GM23338 (cell line): ENCODE data around the gene CDCA4. TPM values are rescaled to one million over a fixed set of nuclear protein-coding genes. Genes with fewer than 3 reads are reported as not detected.

Source experiments
- ATAC-seq: fragments of 200-7000 bp; cut with Tn5 transposase; 3 replicates; pipeline ENCODE4 v1.9.1; 2020
- DNase-seq: peaks from one replicate; pipeline ENCODE4 v3.0.0-alpha.2; 2015; ENCODE audit warnings: low spot score
- H2AFZ ChIP-seq: fragments of 200-600 bp; sonication (generic); 2 replicates; pipeline ENCODE4 v1.8.0; 2016; ENCODE audit warnings: antibody characterized with exemption, mild to moderate bottlenecking, moderate library complexity
- H3F3A ChIP-seq: fragments of 200-600 bp; sonication (generic); replicated peaks from 2 replicates; pipeline ENCODE4 v1.8.0; 2017; ENCODE audit warnings: antibody characterized with exemption, mixed run types, low read depth
- H3K27ac ChIP-seq: fragments of 200-600 bp; sonication (generic); 2 replicates; pipeline ENCODE4 v1.6.1; 2016; ENCODE audit warnings: low read depth
- H3K27me3 ChIP-seq: fragments of 200-600 bp; sonication (generic); 2 replicates; pipeline ENCODE4 v1.8.0; 2016; ENCODE audit warnings: mild to moderate bottlenecking, mixed run types, moderate library complexity; ENCODE audit not compliant: insufficient read depth
- H3K36me3 ChIP-seq: fragments of 200-600 bp; sonication (generic); 2 replicates; pipeline ENCODE4 v1.8.0; 2016; ENCODE audit warnings: mild to moderate bottlenecking; ENCODE audit not compliant: insufficient read depth
- H3K4me1 ChIP-seq: fragments of 200-600 bp; sonication (generic); 2 replicates; pipeline ENCODE4 v1.8.0; 2016; ENCODE audit warnings: mild to moderate bottlenecking, moderate library complexity; ENCODE audit not compliant: insufficient read depth
- H3K4me2 ChIP-seq: fragments of 200-600 bp; sonication (generic); 2 replicates; pipeline ENCODE4 v1.7.1; 2017; ENCODE audit warnings: mixed run types
- H3K4me3 ChIP-seq: fragments of 200-600 bp; sonication (generic); 2 replicates; pipeline ENCODE4 v1.6.1; 2016; ENCODE audit warnings: mixed run types
- H3K79me2 ChIP-seq: fragments of 200-600 bp; sonication (generic); replicated peaks from 2 replicates; pipeline ENCODE4 v1.8.0; 2017; ENCODE audit warnings: mild to moderate bottlenecking; ENCODE audit not compliant: insufficient read depth
- H3K9me2 ChIP-seq: fragments of 200-600 bp; sonication (generic); 2 replicates; pipeline ENCODE4 v1.8.0; 2017; ENCODE audit not compliant: insufficient read depth
- H4K20me1 ChIP-seq: fragments of 200-600 bp; sonication (generic); replicated peaks from 2 replicates; pipeline ENCODE4 v1.8.0; 2017; ENCODE audit warnings: mild to moderate bottlenecking; ENCODE audit not compliant: insufficient read depth
- H3K27ac Mint-ChIP-seq: 2 replicates; pipeline ENCODE4 v1.8.0; 2020; ENCODE audit warnings: inconsistent platforms, mild to moderate bottlenecking, moderate library complexity, mixed read lengths
- H3K27me3 Mint-ChIP-seq: 3 replicates; pipeline ENCODE4 v1.8.0; 2022; ENCODE audit warnings: low read depth, mild to moderate bottlenecking, moderate library complexity, mixed read lengths, inconsistent platforms; ENCODE audit not compliant: insufficient read depth, poor library complexity
- H3K36me3 Mint-ChIP-seq: 3 replicates; pipeline ENCODE4 v1.8.0; 2021; ENCODE audit warnings: low read depth, mild to moderate bottlenecking, inconsistent platforms, moderate library complexity, mixed read lengths
- H3K4me1 Mint-ChIP-seq: 3 replicates; pipeline ENCODE4 v1.8.0; 2020; ENCODE audit warnings: mild to moderate bottlenecking, inconsistent platforms, mixed read lengths
- H3K4me3 Mint-ChIP-seq: 3 replicates; pipeline ENCODE4 v1.8.0; 2021; ENCODE audit warnings: moderate library complexity, mild to moderate bottlenecking, inconsistent platforms, mixed read lengths
- H3K9me3 Mint-ChIP-seq: 3 replicates; pipeline ENCODE4 v1.8.0; 2020; ENCODE audit warnings: moderate library complexity, mild to moderate bottlenecking, inconsistent platforms, mixed read lengths
- CREB1 ChIP-seq: fragments of 250-450 bp; sonication (Bioruptor Pico); IDR thresholded peaks from 2 replicates; pipeline ENCODE4 v1.5.0; 2020; ENCODE audit warnings: low read depth, mild to moderate bottlenecking, moderate library complexity
- CTCF ChIP-seq, 2 experiments: fragments of 200-600 bp in 1 of 2; sonication (generic) in 1 of 2; conservative IDR thresholded peaks; 2 replicates each; pipeline versions ENCODE4 v1.5.1 to v1.6.1; 2016 to 2017; ENCODE audit warnings: antibody characterized with exemption in 2 of 2, low read depth in 2 of 2, mild to moderate bottlenecking in 2 of 2, moderate library complexity in 1 of 2
- EZH2 ChIP-seq: fragments of 200-600 bp; sonication (generic); IDR thresholded peaks from one replicate; pipeline ENCODE4 v1.8.0; 2017; ENCODE audit warnings: antibody characterized with exemption, mild to moderate bottlenecking, low read depth; ENCODE audit not compliant: unreplicated experiment
- EZH2phosphoT487 ChIP-seq: fragments of 200-600 bp; sonication (generic); IDR thresholded peaks from one replicate; pipeline ENCODE4 v1.8.1; 2018; ENCODE audit warnings: antibody characterized with exemption; ENCODE audit not compliant: unreplicated experiment
- POLR2AphosphoS5 ChIP-seq: IDR thresholded peaks from 2 replicates; pipeline ENCODE4 v1.6.1; 2016; ENCODE audit warnings: antibody characterized with exemption, low read depth
- REST ChIP-seq: IDR thresholded peaks from one replicate; pipeline ENCODE4 v1.6.1; 2018; ENCODE audit warnings: antibody characterized with exemption; ENCODE audit not compliant: unreplicated experiment
- ZNF331 ChIP-seq: fragments of 250-450 bp; sonication (Bioruptor Pico); IDR thresholded peaks from 2 replicates; pipeline ENCODE4 v1.5.0; 2020; ENCODE audit warnings: low read depth, mild to moderate bottlenecking, moderate library complexity
- ZNF462 ChIP-seq: fragments of 250-450 bp; sonication (Bioruptor Pico); IDR thresholded peaks from 2 replicates; pipeline ENCODE4 v1.5.0; 2020; ENCODE audit warnings: mild to moderate bottlenecking, moderate library complexity
- polyA plus RNA-seq: library from polyadenylated mRNA; unstranded; fragments of >200 nt; fragmentation: Nextera tagmentation; extraction: Ambion mirVana; gene quantifications from 2 replicates; pipeline ENCODE4 v1.2.1, GENCODE V29; 2016
- total RNA-seq: library from RNA; depleted of rRNA; stranded (reverse); fragments of >200 nt; shearing (Covaris generic); gene quantifications from 2 replicates; pipeline ENCODE4 v1.2.3, GENCODE V29; 2014

The CDCA4 gene
- total and polyA plus RNA-seq, 2 experiments from 2014 or later: 32.6 to 70.7 TPM

- no peak for TF ChIP-seq POLR2AphosphoS5
- TF ChIP-seq ZNF462: no peak
- TF ChIP-seq EZH2: no peak
- TF ChIP-seq CREB1: no peak
- no peak for TF ChIP-seq ZNF331 (CRISPR knock-in tag)
- TF ChIP-seq REST: no peak
- TF ChIP-seq CTCF (conservative IDR thresholded peaks at IDR 0.05; ENCODE audit: low read depth in 2 of 2): no peak
- no peak for TF ChIP-seq EZH2phosphoT487
- no peak overlapping the region for H3K27ac ChIP-seq
- no peaks in the 10 kb centered on the region for H4K20me1 ChIP-seq
- no peaks in the 10 kb centered on the region for H3K9me3 Mint-ChIP-seq
- no peak overlapping the region for H3K4me3 ChIP-seq
- H3K9me2 ChIP-seq: no peaks in the 10 kb centered on the region
- no peak for ATAC-seq
- no peak overlapping the region for H2AFZ ChIP-seq
- peaks cover 2% of the 10 kb centered on the region; the same call in 2 of the 3 replicates for H3K4me1 Mint-ChIP-seq
- H3K4me2 ChIP-seq: no peak overlapping the region
- H3K36me3 ChIP-seq: no peaks in the 10 kb centered on the region
- H3K27me3 Mint-ChIP-seq: peaks cover 22% of the 10 kb centered on the region
- H3K4me3 Mint-ChIP-seq: no peak overlapping the region
- H3K27me3 ChIP-seq: no peaks in the 10 kb centered on the region
- no peaks in the 10 kb centered on the region for H3F3A ChIP-seq
- H3K79me2 ChIP-seq: no peaks in the 10 kb centered on the region
- H3K27ac Mint-ChIP-seq: no peak overlapping the region
- no peak for DNase-seq
- no peaks in the 10 kb centered on the region for H3K4me1 ChIP-seq
- no peaks in the 10 kb centered on the region for H3K36me3 Mint-ChIP-seq
Measured at GRCh38 chr14:105047283-105048016, 26.6 kb upstream of the CDCA4 start.
